HEK293 (cell line): ENCODE data around the gene MAMDC2.

Source experiments
- CTCF ChIA-PET: fragments of 350-600 bp; formaldehyde crosslinking; extraction: SDS; loops from one replicate; lab custom pipeline; 2021; ENCODE audit warnings: antibody characterized with exemption; lab: Yijun Ruan, JAX
- POLR2A ChIA-PET: fragments of 300-600 bp; formaldehyde crosslinking; extraction: SDS; loops from one replicate; lab custom pipeline; 2020; ENCODE audit warnings: antibody characterized with exemption, inconsistent platforms; lab: Yijun Ruan, JAX
- H3K27ac ChIP-seq: fragments of 200-500 bp; sonication (Bioruptor generic); 2 replicates; pipeline ENCODE4 v1.5.1; 2014; ENCODE audit warnings: low read depth, low read length, control low read depth, inconsistent platforms; ENCODE audit errors: extremely low read depth
- H3K36me3 ChIP-seq, 2 experiments: fragments of 200-500 bp in 1 of 2; sonication (Bioruptor generic) in 1 of 2; 1 replicate in 1 of 2; 2 replicates in 1 of 2; pipeline ENCODE4 v1.5.1; 2014 to 2017; ENCODE audit warnings: inconsistent platforms in 2 of 2, low read length in 2 of 2; ENCODE audit not compliant: control insufficient read depth in 2 of 2, insufficient read depth in 1 of 2
- H3K4me1 ChIP-seq: fragments of 200-500 bp; sonication (Bioruptor generic); 2 replicates; pipeline ENCODE4 v1.5.1; 2014; ENCODE audit warnings: mild to moderate bottlenecking, low read length, inconsistent platforms; ENCODE audit not compliant: control insufficient read depth, insufficient read depth
- H3K4me3 ChIP-seq: 2 replicates; pipeline ENCODE4 v1.5.1; 2011; ENCODE audit warnings: low read depth, mild to moderate bottlenecking, control low read depth, low read length, moderate library complexity
- H3K9me3 ChIP-seq: fragments of 200-500 bp; sonication (Bioruptor generic); 2 replicates; pipeline ENCODE4 v1.5.1; 2014; ENCODE audit warnings: low read depth, low read length, inconsistent platforms; ENCODE audit not compliant: control insufficient read depth, insufficient read depth
- BCL6B ChIP-seq: fragments of 450-650 bp; formaldehyde crosslinking; IDR thresholded peaks from 2 replicates; pipeline ENCODE4 v1.5.1; 2017; ENCODE audit warnings: missing biosample characterization, missing genetic modification characterization
- GLIS2 ChIP-seq: fragments of 450-650 bp; formaldehyde crosslinking; IDR thresholded peaks from 2 replicates; pipeline ENCODE4 v1.5.1; 2016; ENCODE audit warnings: missing biosample characterization, missing genetic modification characterization
- HIC1 ChIP-seq: fragments of 450-650 bp; formaldehyde crosslinking; IDR thresholded peaks from 2 replicates; pipeline ENCODE4 v1.5.1; 2016; ENCODE audit warnings: missing biosample characterization, missing genetic modification characterization
- KLF10 ChIP-seq: fragments of 450-650 bp; IDR thresholded peaks from 2 replicates; pipeline ENCODE4 v1.5.1; 2018; ENCODE audit warnings: missing biosample characterization, mild to moderate bottlenecking, missing genetic modification characterization
- KLF17 ChIP-seq: fragments of 450-650 bp; formaldehyde crosslinking; IDR thresholded peaks from 2 replicates; pipeline ENCODE4 v1.5.1; 2016; ENCODE audit warnings: missing biosample characterization, missing genetic modification characterization
- TRIM28 ChIP-seq: IDR thresholded peaks from 2 replicates; pipeline ENCODE4 v1.6.1; 2011; ENCODE audit warnings: low read length, control low read depth, borderline replicate concordance
- TSHZ1 ChIP-seq: fragments of 450-650 bp; formaldehyde crosslinking; IDR thresholded peaks from 2 replicates; pipeline ENCODE4 v1.5.1; 2016; ENCODE audit warnings: missing biosample characterization, missing genetic modification characterization, borderline replicate concordance
- ZBTB17 ChIP-seq: fragments of 450-650 bp; formaldehyde crosslinking; IDR thresholded peaks from 2 replicates; pipeline ENCODE4 v1.5.1; 2016; ENCODE audit warnings: missing biosample characterization, missing genetic modification characterization
- ZFP69B ChIP-seq: fragments of 450-650 bp; formaldehyde crosslinking; IDR thresholded peaks from 2 replicates; pipeline ENCODE4 v1.5.1; 2016; ENCODE audit warnings: missing biosample characterization, missing genetic modification characterization
- ZNF114 ChIP-seq: fragments of 450-650 bp; formaldehyde crosslinking; IDR thresholded peaks from 2 replicates; pipeline ENCODE4 v1.5.0; 2017; ENCODE audit warnings: missing biosample characterization, missing genetic modification characterization
- ZNF157 ChIP-seq: fragments of 450-650 bp; formaldehyde crosslinking; IDR thresholded peaks from 2 replicates; pipeline ENCODE4 v1.5.1; 2016; ENCODE audit warnings: missing biosample characterization, missing genetic modification characterization
- ZNF266 ChIP-seq: fragments of 450-650 bp; formaldehyde crosslinking; IDR thresholded peaks from 2 replicates; pipeline ENCODE4 v1.5.1; 2016; ENCODE audit warnings: missing biosample characterization, missing genetic modification characterization, low read depth
- ZNF335 ChIP-seq: fragments of 450-650 bp; formaldehyde crosslinking; conservative IDR thresholded peaks from 2 replicates; pipeline ENCODE4 v1.5.1; 2016; ENCODE audit warnings: missing biosample characterization, missing genetic modification characterization
- ZNF391 ChIP-seq: fragments of 450-650 bp; formaldehyde crosslinking; IDR thresholded peaks from 2 replicates; pipeline ENCODE4 v1.5.1; 2016; ENCODE audit warnings: low read depth, missing biosample characterization, missing genetic modification characterization, borderline replicate concordance
- ZNF398 ChIP-seq: fragments of 450-650 bp; formaldehyde crosslinking; IDR thresholded peaks from 2 replicates; pipeline ENCODE4 v1.5.1; 2017; ENCODE audit warnings: missing biosample characterization, missing genetic modification characterization
- ZNF416 ChIP-seq: fragments of 450-650 bp; formaldehyde crosslinking; IDR thresholded peaks from 2 replicates; pipeline ENCODE4 v1.5.1; 2016; ENCODE audit warnings: missing biosample characterization, missing genetic modification characterization
- ZNF629 ChIP-seq: fragments of 450-650 bp; formaldehyde crosslinking; IDR thresholded peaks from 2 replicates; pipeline ENCODE4 v1.5.1; 2017; ENCODE audit warnings: missing biosample characterization, missing genetic modification characterization
- ZNF645 ChIP-seq: fragments of 450-650 bp; formaldehyde crosslinking; IDR thresholded peaks from 2 replicates; pipeline ENCODE4; 2016; ENCODE audit warnings: missing biosample characterization, missing genetic modification characterization
- ZNF677 ChIP-seq: fragments of 450-650 bp; IDR thresholded peaks from 2 replicates; pipeline ENCODE4 v1.5.0; 2018; ENCODE audit warnings: missing biosample characterization, mild to moderate bottlenecking, missing genetic modification characterization, moderate library complexity
- ZNF785 ChIP-seq: fragments of 450-650 bp; formaldehyde crosslinking; IDR thresholded peaks from 2 replicates; pipeline ENCODE4 v1.5.1; 2016; ENCODE audit warnings: missing biosample characterization, missing genetic modification characterization
- ZSCAN23 ChIP-seq: fragments of 450-650 bp; formaldehyde crosslinking; IDR thresholded peaks from 2 replicates; pipeline ENCODE4 v1.5.1; 2016; ENCODE audit warnings: missing biosample characterization, missing genetic modification characterization
- TF ChIP-seq, protein P1 (sequence below): fragments of 450-650 bp; formaldehyde crosslinking; IDR thresholded peaks from 2 replicates; pipeline ENCODE4 v1.5.1; 2016; ENCODE audit warnings: missing biosample characterization, missing genetic modification characterization
- TF ChIP-seq, protein P2 (sequence below): sonication (generic); formaldehyde crosslinking; IDR thresholded peaks from 2 replicates; pipeline ENCODE4 v1.8.1; 2022; ENCODE audit warnings: mild to moderate bottlenecking, moderate library complexity, missing genetic modification reagents

The MAMDC2 gene

GRCh38 chr9:70044490-70045307 lies 1.1 kb downstream of the MAMDC2 start:
- POLR2A ChIA-PET = interaction anchor here (1.3 kb wide), 1 partner anchor 10 kb away, joined by 4 read pairs; no protein-coding TSS in a partner anchor
- H3K27ac ChIP-seq = no peak overlapping the region
- H3K4me1 ChIP-seq = no peaks in the 10 kb centered on the region
- peak overlapping the region; percentile 11 for H3K4me3 ChIP-seq
- no peaks in the 10 kb centered on the region for H3K36me3 ChIP-seq
- H3K9me3 ChIP-seq = no peaks in the 10 kb centered on the region
- CTCF ChIA-PET = interaction anchor here (0.6 to 1.1 kb wide), 5 partner anchors 63 to 69 kb away, joined by 3 to 6 read pairs (median 3); no protein-coding TSS in a partner anchor
- TF ChIP-seq ZNF785 (tag by site-specific recombination) = no peak
- 0 out of 2 replicates have a peak, but pooled peaks have one; percentile 50 for TF ChIP-seq ZNF398
- TF ChIP-seq ZNF114 = no peak
- TF ChIP-seq ZBTB17 (tag by site-specific recombination) = no peak
- TF ChIP-seq, protein P1, sequence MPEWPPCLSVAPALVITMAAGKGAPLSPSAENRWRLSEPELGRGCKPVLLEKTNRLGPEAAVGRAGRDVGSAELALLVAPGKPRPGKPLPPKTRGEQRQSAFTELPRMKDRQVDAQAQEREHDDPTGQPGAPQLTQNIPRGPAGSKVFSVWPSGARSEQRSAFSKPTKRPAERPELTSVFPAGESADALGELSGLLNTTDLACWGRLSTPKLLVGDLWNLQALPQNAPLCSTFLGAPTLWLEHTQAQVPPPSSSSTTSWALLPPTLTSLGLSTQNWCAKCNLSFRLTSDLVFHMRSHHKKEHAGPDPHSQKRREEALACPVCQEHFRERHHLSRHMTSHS (tag by site-specific recombination) = no peak
- TF ChIP-seq, protein P2, sequence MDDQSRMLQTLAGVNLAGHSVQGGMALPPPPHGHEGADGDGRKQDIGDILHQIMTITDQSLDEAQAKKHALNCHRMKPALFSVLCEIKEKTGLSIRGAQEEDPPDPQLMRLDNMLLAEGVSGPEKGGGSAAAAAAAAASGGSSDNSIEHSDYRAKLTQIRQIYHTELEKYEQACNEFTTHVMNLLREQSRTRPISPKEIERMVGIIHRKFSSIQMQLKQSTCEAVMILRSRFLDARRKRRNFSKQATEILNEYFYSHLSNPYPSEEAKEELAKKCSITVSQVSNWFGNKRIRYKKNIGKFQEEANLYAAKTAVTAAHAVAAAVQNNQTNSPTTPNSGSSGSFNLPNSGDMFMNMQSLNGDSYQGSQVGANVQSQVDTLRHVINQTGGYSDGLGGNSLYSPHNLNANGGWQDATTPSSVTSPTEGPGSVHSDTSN (CRISPR knock-in tag) = no peak
- 0 out of 2 replicates have a peak, but pooled peaks have one; percentile 15 for TF ChIP-seq GLIS2
- no peak for TF ChIP-seq ZNF157 (tag by site-specific recombination)
- TF ChIP-seq ZNF391 (tag by site-specific recombination) = no peak
- TF ChIP-seq ZNF266 (tag by site-specific recombination) = no peak
- peak; percentile 63 for TF ChIP-seq ZNF335
- no peak for TF ChIP-seq TRIM28
- no peak for TF ChIP-seq TSHZ1 (tag by site-specific recombination)
- TF ChIP-seq HIC1 (tag by site-specific recombination) = no peak
- no peak for TF ChIP-seq BCL6B (tag by site-specific recombination)
- TF ChIP-seq KLF10 (tag by site-specific recombination) = no peak
- TF ChIP-seq ZSCAN23 (tag by site-specific recombination) = no peak
- no peak for TF ChIP-seq ZFP69B (tag by site-specific recombination)
- TF ChIP-seq KLF17 = no peak
- no peak for TF ChIP-seq ZNF677 (tag by site-specific recombination)
- no peak for TF ChIP-seq ZNF416 (tag by site-specific recombination)
- TF ChIP-seq ZNF645 (tag by site-specific recombination) = no peak
- TF ChIP-seq ZNF629 (tag by site-specific recombination) = no peak
